Osteocyte (in vitro differentiated cells): Measurements from ENCODE around the gene H1-8. TPM values are rescaled to one million over a fixed set of nuclear protein-coding genes. Genes with fewer than 3 reads are reported as not detected.
A peak's percentile ranks its signal among the peaks of the same experiment; 100 is the strongest.

Experiments
- DNase-seq: peaks from one replicate; pipeline ENCODE4 v3.0.0; 2021; ENCODE audit warnings: mixed read lengths; ENCODE audit not compliant: unreplicated experiment; ENCODE audit errors: extremely low spot score
- H3K27ac Mint-ChIP-seq: one replicate; pipeline ENCODE4 v1.8.0; 2021; ENCODE audit warnings: mild to moderate bottlenecking, mixed read lengths; ENCODE audit not compliant: unreplicated experiment
- H3K27me3 Mint-ChIP-seq: one replicate; pipeline ENCODE4 v1.8.0; 2021; ENCODE audit warnings: mixed read lengths; ENCODE audit not compliant: unreplicated experiment
- H3K36me3 Mint-ChIP-seq: one replicate; pipeline ENCODE4 v1.8.0; 2021; ENCODE audit warnings: mixed read lengths; ENCODE audit not compliant: unreplicated experiment
- H3K4me1 Mint-ChIP-seq: one replicate; pipeline ENCODE4 v1.8.0; 2021; ENCODE audit warnings: mixed read lengths; ENCODE audit not compliant: unreplicated experiment
- H3K4me3 Mint-ChIP-seq: one replicate; pipeline ENCODE4 v1.8.0; 2021; ENCODE audit warnings: mild to moderate bottlenecking, moderate library complexity, mixed read lengths; ENCODE audit not compliant: unreplicated experiment
- H3K9me3 Mint-ChIP-seq: one replicate; pipeline ENCODE4 v1.8.0; 2021; ENCODE audit warnings: mixed read lengths; ENCODE audit not compliant: unreplicated experiment
- total RNA-seq: library from RNA; stranded (reverse); gene quantifications from 2 replicates; pipeline ENCODE4 v1.2.1, GENCODE V29; 2021
- TF ChIP-seq, protein P1 (sequence below): fragments of 200-600 bp; sonication (generic); IDR thresholded peaks from 2 replicates; pipeline ENCODE4 v1.5.0; 2021; ENCODE audit warnings: antibody characterized with exemption, mild to moderate bottlenecking, moderate library complexity

Gene H1-8
- total RNA-seq, 1 donor from 2014 or later: not detected

DNA sequence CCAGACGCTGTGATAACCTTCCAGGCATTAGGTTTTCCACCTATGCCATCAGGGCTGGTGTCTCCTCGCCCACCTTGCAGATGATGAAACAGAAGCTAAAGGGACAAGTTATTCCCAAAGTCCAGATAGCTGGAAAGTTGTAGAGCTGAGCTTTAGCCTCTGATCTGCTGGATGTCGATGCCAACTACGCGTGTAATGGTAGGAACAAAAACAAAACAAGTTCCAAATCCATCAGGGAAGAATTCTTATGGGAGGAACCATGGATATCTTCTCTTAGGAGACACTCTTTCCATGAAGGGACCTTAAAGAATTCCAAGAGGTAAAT, 42.7 kb upstream of the H1-8 start:
- Mint-ChIP-seq H3K36me3 (peaks cover 18% of the 10 kb centered on the region), H3K27me3 (no peaks in the 10 kb centered on the region), H3K9me3 (no peaks in the 10 kb centered on the region), H3K4me1 (peaks cover 19% of the 10 kb centered on the region), H3K27ac (no peak overlapping the region), H3K4me3 (no peak overlapping the region)
- DNase-seq: no peak
- TF ChIP-seq, protein P1, sequence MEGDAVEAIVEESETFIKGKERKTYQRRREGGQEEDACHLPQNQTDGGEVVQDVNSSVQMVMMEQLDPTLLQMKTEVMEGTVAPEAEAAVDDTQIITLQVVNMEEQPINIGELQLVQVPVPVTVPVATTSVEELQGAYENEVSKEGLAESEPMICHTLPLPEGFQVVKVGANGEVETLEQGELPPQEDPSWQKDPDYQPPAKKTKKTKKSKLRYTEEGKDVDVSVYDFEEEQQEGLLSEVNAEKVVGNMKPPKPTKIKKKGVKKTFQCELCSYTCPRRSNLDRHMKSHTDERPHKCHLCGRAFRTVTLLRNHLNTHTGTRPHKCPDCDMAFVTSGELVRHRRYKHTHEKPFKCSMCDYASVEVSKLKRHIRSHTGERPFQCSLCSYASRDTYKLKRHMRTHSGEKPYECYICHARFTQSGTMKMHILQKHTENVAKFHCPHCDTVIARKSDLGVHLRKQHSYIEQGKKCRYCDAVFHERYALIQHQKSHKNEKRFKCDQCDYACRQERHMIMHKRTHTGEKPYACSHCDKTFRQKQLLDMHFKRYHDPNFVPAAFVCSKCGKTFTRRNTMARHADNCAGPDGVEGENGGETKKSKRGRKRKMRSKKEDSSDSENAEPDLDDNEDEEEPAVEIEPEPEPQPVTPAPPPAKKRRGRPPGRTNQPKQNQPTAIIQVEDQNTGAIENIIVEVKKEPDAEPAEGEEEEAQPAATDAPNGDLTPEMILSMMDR: no peak

DNA sequence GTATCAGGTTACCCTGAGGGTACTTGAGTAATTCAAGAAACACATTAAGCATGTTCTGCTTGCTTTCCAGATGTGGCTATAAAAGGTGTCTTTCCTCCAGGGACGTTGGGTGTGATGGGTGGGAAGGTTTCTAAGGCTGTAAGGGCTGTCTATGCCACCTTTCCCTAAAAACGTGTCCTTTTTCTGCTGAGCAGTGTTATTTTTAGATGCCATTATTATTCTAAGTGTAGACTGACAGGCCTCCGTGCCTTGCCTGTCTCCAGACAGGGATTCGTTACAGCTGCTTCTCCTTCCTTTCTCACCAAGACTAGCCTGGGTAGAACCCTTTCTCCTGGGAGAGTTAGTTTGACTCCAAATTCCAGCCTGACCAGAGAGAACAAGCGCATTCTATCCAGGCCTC, 41.3 kb upstream of the H1-8 start:
- H3K27ac Mint-ChIP-seq: peak overlapping the region; percentile 3
- H3K36me3 Mint-ChIP-seq: peaks cover 20% of the 10 kb centered on the region
- no peaks in the 10 kb centered on the region for H3K27me3 Mint-ChIP-seq
- no peaks in the 10 kb centered on the region for H3K9me3 Mint-ChIP-seq
- H3K4me3 Mint-ChIP-seq: no peak overlapping the region
- TF ChIP-seq, protein P1: no peak
- no peak for DNase-seq
- peaks cover 15% of the 10 kb centered on the region for H3K4me1 Mint-ChIP-seq

DNA sequence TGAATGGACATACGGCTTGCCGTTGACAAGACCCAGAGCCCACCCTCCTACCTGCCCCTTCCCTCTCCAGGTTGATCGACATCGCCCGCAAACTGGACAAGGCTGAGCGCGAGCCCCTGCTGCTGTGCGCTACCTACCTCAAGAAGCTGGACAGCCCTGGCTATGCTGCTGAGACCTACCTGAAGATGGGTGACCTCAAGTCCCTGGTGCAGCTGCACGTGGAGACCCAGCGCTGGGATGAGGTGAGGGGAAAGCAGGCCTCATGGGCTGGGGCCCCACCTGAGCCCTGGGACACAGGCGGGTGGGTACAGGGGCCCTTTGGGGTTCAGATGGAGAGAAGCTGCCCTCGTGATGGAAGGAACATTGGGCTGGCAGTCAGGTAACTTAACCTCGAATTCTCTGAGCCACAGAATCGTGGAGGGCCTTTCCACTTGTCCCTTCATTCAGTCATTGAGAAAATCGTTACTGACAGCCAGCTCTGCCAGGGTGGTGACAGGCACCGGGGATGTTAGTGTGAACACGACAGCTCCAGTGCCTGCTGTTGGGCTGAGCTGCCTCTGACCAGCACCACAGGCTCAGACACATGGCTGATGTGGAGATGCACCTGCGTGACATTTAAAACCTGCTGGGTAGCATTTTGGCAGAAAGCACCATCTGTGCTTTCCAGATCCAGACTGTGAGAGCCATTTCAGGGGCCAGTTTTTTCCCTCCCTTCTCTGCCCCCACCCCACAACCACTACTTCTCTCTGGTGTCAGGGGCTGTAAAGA, 40.1 kb upstream of the H1-8 start:
- Mint-ChIP-seq H3K9me3 (no peaks in the 10 kb centered on the region), H3K4me1 (peaks cover 15% of the 10 kb centered on the region), H3K36me3 (peaks cover 21% of the 10 kb centered on the region), H3K27me3 (no peaks in the 10 kb centered on the region), H3K4me3 (no peak overlapping the region), H3K27ac (no peak overlapping the region)
- no peak for DNase-seq
- TF ChIP-seq, protein P1: no peak

DNA sequence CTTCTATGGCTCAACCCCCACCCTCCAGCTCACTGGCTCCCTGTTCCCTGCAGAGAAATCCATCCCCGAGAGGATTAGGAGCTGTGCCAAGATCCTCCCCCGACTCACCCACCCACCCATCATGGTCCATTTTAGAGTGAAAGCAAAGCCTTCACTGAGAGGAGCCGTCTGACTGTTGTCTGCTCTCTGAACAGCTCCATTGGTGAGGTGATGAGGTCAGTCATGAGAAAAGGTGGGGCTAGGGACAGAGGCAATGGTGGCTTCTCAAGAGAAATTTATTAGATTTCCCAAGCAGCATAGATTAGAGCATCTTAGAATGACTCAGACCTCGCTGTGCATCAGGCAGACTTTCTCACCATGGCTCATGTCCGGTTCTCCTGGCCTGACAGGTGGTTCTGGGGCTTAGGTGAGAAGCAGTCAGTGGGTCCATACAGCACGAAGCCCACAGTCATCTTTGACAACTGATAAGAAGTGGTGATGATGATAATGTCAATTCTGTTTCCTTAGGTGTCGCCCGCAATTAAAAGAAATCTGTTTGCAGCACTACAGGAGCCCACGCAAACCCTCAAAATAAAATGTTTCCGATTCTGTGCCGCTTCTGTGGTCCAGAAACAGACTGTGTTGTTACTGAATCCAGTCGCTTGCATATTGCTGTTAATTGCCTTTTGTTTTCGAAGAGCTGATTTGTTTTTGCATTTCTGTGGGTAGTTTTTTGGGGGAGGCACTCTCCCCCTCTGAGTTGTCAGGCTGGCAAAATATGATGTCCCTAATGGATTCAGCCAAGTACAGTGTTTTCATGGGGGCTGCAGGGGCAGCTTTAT, 39.3 kb upstream of the H1-8 start:
- no peak overlapping the region for H3K27ac Mint-ChIP-seq
- H3K36me3 Mint-ChIP-seq: peaks cover 21% of the 10 kb centered on the region
- TF ChIP-seq, protein P1: no peak
- H3K4me3 Mint-ChIP-seq: no peak overlapping the region
- DNase-seq: no peak
- no peaks in the 10 kb centered on the region for H3K27me3 Mint-ChIP-seq
- H3K4me1 Mint-ChIP-seq: peaks cover 15% of the 10 kb centered on the region
- no peaks in the 10 kb centered on the region for H3K9me3 Mint-ChIP-seq

DNA sequence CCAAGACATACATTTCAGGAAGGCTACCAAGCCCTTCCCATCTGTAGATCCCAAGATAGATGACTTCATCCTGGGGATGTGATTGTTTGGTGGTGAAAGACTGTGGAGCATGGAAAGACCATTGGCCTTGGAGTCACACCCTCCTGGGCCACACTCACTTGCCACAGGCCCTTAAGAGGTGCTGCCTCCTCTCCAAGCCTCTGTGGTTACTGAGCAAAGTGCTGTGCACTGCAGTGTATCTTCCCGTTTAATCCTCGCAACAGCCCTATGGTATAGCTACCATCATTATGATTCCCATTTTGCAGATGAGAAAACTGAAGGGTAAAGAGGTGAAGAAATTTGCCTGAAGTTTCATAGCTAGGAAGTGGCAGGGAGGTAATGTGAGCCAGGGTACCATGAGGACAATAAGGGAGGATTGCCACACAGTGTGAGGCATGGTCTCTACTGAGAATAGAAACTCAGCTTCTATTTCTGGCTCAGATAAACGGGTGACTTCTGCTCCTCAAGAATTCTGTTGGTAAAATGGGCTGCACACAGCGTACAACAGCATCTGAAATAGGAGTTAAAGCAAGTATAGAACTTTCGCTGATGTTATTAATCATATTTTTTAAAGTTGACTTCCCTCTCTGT, 38.4 kb upstream of the H1-8 start:
- Mint-ChIP-seq H3K36me3 (peaks cover 21% of the 10 kb centered on the region), H3K4me3 (no peak overlapping the region), H3K27ac (no peak overlapping the region), H3K9me3 (no peaks in the 10 kb centered on the region), H3K27me3 (no peaks in the 10 kb centered on the region), H3K4me1 (peaks cover 9% of the 10 kb centered on the region)
- DNase-seq: no peak
- TF ChIP-seq, protein P1: no peak
